Lower lobe of right lung (tissue), 2 donors: ENCODE results near the gene ZNF138. TPM values are rescaled to one million over a fixed set of nuclear protein-coding genes. Genes with fewer than 3 reads are reported as not detected.

Experiments
- ATAC-seq, 2 donors: fragments of 200-7000 bp; cut with Tn5 transposase; one replicate each; pipeline ENCODE4 v1.9.1; 2020 to 2022; ENCODE audit warnings: mild to moderate bottlenecking in 2 of 2, moderate library complexity in 2 of 2
- DNase-seq: peaks from one replicate; pipeline ENCODE4 v3.0.0-alpha.2; 2020
- H3K27ac ChIP-seq: fragments of 200-600 bp; one replicate; pipeline ENCODE4 v1.8.0; 2022
- H3K27me3 ChIP-seq: fragments of 200-600 bp; one replicate; pipeline ENCODE4 v1.8.0; 2022; ENCODE audit warnings: low read depth
- H3K36me3 ChIP-seq: fragments of 200-600 bp; one replicate; pipeline ENCODE4 v1.8.0; 2022; ENCODE audit warnings: mild to moderate bottlenecking
- H3K4me1 ChIP-seq: fragments of 200-600 bp; one replicate; pipeline ENCODE4 v1.8.0; 2022
- H3K4me3 ChIP-seq: fragments of 200-600 bp; one replicate; pipeline ENCODE4 v1.8.0; 2022; ENCODE audit warnings: mild to moderate bottlenecking
- H3K9me3 ChIP-seq: fragments of 200-600 bp; one replicate; pipeline ENCODE4 v1.8.0; 2022
- intact Hi-C: fragments of 100-400 bp; cut with DNase I; formaldehyde crosslinking; loops from one replicate; pipeline ENCODE4 v1.11.0; 2022
- total RNA-seq: library from RNA; stranded (reverse); fragmentation: NEBNext Ultra II Directional; extraction: Animal tissue kit (Norgen Biotek cat#: 25700); gene quantifications from one replicate; pipeline ENCODE4 v1.2.1, GENCODE V29; 2021
- TF ChIP-seq, protein P1 (sequence below): fragments of 200-600 bp; IDR thresholded peaks from one replicate; pipeline ENCODE4 v1.8.0; 2022; ENCODE audit warnings: antibody characterized with exemption, mild to moderate bottlenecking
- donor health status: DM: no; HTN: yes; CAD: no; lungs with severe emphysema.

ZNF138 gene
- total RNA-seq, 1 donor from 2014 or later, result 6.6 TPM

DNA sequence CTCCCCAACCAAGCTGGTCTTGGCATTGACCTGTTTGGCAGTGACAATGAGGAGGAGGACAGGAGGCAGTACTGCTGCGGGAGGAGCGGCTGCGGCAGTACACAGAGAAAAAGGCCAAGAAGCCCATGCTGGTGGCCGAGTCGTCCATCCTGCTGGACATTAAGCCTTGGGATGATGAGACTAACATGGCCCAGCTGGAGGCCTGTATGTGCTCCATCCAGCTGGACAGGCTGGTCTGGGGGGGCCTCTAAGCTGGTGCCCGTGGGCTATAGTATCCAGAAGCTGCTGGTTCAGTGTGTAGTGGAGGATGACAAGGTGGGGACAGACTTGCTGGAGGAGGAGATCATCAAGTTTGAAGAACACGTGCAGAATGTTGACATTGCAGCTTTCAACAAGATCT, 69.7 kb downstream of the ZNF138 start:
- DNase-seq (no peak), ATAC-seq (no peak)
- H3K9me3 ChIP-seq, result no peaks in the 10 kb centered on the region
- H3K27ac ChIP-seq, result no peak overlapping the region
- intact Hi-C loops, result no loop called here
- no peak overlapping the region for H3K4me3 ChIP-seq
- no peaks in the 10 kb centered on the region for H3K27me3 ChIP-seq
- TF ChIP-seq, protein P1, sequence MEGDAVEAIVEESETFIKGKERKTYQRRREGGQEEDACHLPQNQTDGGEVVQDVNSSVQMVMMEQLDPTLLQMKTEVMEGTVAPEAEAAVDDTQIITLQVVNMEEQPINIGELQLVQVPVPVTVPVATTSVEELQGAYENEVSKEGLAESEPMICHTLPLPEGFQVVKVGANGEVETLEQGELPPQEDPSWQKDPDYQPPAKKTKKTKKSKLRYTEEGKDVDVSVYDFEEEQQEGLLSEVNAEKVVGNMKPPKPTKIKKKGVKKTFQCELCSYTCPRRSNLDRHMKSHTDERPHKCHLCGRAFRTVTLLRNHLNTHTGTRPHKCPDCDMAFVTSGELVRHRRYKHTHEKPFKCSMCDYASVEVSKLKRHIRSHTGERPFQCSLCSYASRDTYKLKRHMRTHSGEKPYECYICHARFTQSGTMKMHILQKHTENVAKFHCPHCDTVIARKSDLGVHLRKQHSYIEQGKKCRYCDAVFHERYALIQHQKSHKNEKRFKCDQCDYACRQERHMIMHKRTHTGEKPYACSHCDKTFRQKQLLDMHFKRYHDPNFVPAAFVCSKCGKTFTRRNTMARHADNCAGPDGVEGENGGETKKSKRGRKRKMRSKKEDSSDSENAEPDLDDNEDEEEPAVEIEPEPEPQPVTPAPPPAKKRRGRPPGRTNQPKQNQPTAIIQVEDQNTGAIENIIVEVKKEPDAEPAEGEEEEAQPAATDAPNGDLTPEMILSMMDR, result no peak
- no peaks in the 10 kb centered on the region for H3K4me1 ChIP-seq
- H3K36me3 ChIP-seq, result no peaks in the 10 kb centered on the region

DNA sequence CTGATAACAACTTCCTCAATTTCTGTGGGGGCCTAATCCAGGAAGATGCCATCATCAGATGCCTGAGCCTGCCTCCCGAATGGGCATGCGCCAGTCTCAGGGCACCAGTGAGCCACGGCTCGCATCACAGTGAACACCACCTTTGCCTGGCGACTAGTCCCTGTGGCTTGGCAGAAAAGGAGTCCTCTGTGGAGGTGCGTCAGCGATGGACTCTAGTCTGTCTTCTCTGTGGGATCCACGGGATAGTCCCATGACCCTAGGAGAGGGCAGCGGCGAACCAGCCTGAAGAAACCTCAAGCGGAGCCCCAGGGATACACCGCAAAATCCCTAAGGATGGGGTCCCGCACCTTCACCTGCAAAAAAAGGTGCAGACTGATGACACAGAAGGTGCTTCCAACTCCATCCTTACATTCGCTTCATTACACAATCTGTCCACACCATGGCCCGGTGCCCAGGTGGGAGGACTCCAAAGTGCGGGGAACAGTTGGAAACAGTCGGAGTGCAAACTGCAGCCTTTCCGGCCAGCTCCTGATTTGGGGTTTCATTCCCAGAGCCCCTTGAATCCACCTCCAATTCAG, 73.7 kb downstream of the ZNF138 start:
- DNase-seq (no peak), ATAC-seq (no peak)
- intact Hi-C loops, result no loop called here
- Histone ChIP-seq H3K4me1 (no peaks in the 10 kb centered on the region), H3K9me3 (no peaks in the 10 kb centered on the region), H3K36me3 (no peaks in the 10 kb centered on the region), H3K27ac (no peak overlapping the region), H3K27me3 (no peaks in the 10 kb centered on the region), H3K4me3 (no peak overlapping the region)
- TF ChIP-seq, protein P1, result no peak

DNA sequence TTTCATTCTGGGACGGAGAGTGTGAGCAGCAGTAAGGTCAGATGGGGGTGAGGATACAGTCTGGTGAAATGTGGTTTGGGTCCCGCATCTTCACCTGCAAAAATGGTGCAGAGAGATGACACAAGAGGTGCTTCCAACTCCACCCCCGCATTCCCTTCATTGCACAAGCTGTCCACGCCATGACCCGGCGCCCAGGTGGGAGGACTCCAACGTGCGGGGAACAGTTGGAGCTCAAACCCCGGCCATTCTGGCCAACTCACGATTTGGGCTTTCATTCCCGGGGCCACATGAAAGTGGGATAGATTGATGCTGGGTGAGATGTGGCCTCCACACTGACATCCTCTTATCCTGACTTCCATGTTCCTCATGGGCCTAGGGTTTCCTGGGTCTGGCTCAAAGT, 74.3 kb downstream of the ZNF138 start:
- DNase-seq (no peak), ATAC-seq (no peak)
- Histone ChIP-seq H3K36me3 (no peaks in the 10 kb centered on the region), H3K4me3 (no peak overlapping the region), H3K27ac (no peak overlapping the region), H3K27me3 (no peaks in the 10 kb centered on the region), H3K4me1 (no peaks in the 10 kb centered on the region), H3K9me3 (no peaks in the 10 kb centered on the region)
- intact Hi-C loops, result no loop called here
- TF ChIP-seq, protein P1, result no peak

DNA sequence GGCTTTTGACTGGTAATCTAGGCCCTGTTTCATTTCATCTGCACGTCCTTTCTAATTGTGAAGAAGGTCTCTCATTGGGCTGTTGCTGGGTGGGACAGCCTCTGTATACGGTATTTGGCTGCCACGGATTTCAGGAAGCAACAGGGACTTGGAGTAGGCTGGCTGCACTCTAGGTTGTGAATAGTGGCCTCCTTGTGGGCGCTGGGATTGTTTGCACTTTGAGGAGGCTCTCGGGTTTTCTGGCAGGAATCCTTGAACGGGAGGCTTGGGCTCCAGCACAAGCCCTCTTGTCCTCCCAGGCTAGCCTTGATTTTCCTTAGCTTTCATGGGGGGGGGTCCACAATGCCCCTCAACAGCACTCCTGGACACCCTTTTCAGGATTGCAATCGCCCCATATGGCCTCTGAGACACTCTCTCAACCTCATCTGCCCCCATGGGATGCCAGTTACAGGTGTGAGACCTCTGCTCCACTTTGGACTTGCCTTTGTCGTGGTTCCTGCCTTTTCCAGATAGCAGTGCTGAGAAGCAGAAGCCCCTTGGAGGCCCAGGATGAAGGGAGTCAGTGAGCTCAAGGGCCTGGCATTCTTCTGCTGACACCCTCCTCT, 75.0 kb downstream of the ZNF138 start:
- DNase-seq, result no peak

DNA sequence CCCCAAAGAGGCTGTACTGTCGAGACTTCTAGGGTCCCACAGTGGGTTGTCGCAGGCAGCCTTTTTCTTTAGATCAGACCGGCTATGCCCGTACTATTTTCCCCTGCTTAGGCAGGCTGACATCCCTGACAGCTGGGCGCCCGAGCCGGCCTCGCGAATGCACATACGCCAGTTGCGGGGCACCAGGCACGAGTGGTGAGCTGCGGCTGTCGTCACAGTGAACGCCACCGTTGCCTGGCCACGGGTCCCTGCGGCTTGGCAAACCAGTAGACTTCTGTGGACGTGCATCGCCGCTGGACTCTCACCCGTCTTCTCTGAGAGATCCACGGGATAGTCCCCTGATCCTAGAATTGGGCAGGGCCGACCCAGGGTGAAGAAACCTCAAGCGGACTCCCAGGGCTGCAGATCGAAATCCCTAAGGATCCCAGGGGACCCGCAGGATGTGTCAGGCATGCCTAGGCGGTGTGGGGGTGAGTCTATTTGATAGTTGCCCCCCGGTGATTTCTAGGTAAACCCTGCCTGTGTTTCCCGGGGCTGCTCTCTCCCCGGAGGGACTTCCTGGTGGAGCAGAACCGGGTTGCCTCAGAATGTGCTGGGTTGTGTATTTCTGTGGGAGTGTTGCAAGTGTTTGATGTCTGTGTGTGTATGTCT, 75.8 kb downstream of the ZNF138 start:
- ATAC-seq (no peak), DNase-seq (no peak)
- H3K9me3 ChIP-seq, result no peaks in the 10 kb centered on the region
- H3K4me1 ChIP-seq, result no peaks in the 10 kb centered on the region
- H3K36me3 ChIP-seq, result no peaks in the 10 kb centered on the region
- intact Hi-C loops, result no loop called here
- TF ChIP-seq, protein P1, result no peak
- H3K4me3 ChIP-seq, result no peak overlapping the region
- H3K27ac ChIP-seq, result no peak overlapping the region
- peaks cover 4% of the 10 kb centered on the region for H3K27me3 ChIP-seq

More for the DNA sequence above, 75.0 kb downstream of the ZNF138 start:
- Histone ChIP-seq H3K36me3 (no peaks in the 10 kb centered on the region), H3K9me3 (no peaks in the 10 kb centered on the region), H3K27me3 (no peaks in the 10 kb centered on the region), H3K4me3 (no peak overlapping the region), H3K27ac (no peak overlapping the region), H3K4me1 (no peaks in the 10 kb centered on the region)
- TF ChIP-seq, protein P1, result no peak
- no peak for ATAC-seq
- intact Hi-C loops, result no loop called here
